Measurements from ENCODE around the gene PRR13. TPM values are rescaled to one million over a fixed set of nuclear protein-coding genes. Genes with fewer than 3 reads are reported as not detected.
"Not testable (repeated sequence)": the region's sequence is repeated elsewhere in the genome, so short reads cannot be mapped to it uniquely, and the experiment has no call there.

The PRR13 gene
- total RNA-seq (2021) (155 and 180 TPM in 2 replicates), Bru-seq, nascent RNA (percentile 92 among the genes with signal in this experiment), BruChase-seq, experiment 1, labeled RNA remaining after a 2-hour chase (percentile 96 among the genes with signal in this experiment), BruChase-seq, experiment 2, labeled RNA remaining after a 6-hour chase (percentile 98 among the genes with signal in this experiment)
- long read RNA-seq, transcript PRR13-209 (4 exons, 625 nt): minor isoform, 25 of 271 reads
- long read RNA-seq, transcript PRR13-202 (4 exons, 1,229 nt): major isoform, 220 of 271 reads
- long read RNA-seq, partial matches to known transcripts: 10 of 271 reads
- long read RNA-seq, other reads (novel, unspliced or antisense): 9 of 271 reads

- H3K9me3 ChIP-seq (ENCODE audit: low read depth, low read length, poor library complexity, severe bottlenecking): no peaks in the 10 kb centered on the region
- peaks cover 3% of the 10 kb centered on the region for H3K4me1 ChIP-seq (ENCODE audit: insufficient read depth, low read length, poor library complexity, severe bottlenecking)
- H3K36me3 ChIP-seq (ENCODE audit: insufficient read depth, low read length, poor library complexity, severe bottlenecking): peaks cover 12% of the 10 kb centered on the region
- TF ChIP-seq CTCF (conservative IDR thresholded peaks at IDR 0.05; ENCODE audit: low read depth, low read length) (no peak), EZH2 (IDR thresholded peaks at IDR 0.05; ENCODE audit: borderline replicate concordance, low read depth, low read length, poor library complexity, severe bottlenecking) (no peak)
- BruUV-seq (replicated peaks): TSS peak; percentile 99
- ChIA-PET POLR2A (ENCODE audit: low non-redundant PET) (interaction anchor here (0.6 kb wide), 4 partner anchors 10 to 138 kb away, joined by 3 to 7 read pairs (median 5); partner anchors contain the start of gene SP1), CTCF (interaction anchor here (0.5 to 1.3 kb wide), 3 partner anchors 20 to 884 kb away, joined by 3 to 6 read pairs (median 4); partner anchors contain the start of genes AAAS and COPZ1)
- intact Hi-C loops (cut with micrococcal nuclease; ENCODE audit: unreplicated experiment): no loop called here
- no peaks in the 10 kb centered on the region for H3K27me3 ChIP-seq (replicated peaks; ENCODE audit: insufficient read depth, low read depth, low read length, poor library complexity)
- peak within 1 kb of the TSS; percentile 78 for H3K27ac ChIP-seq (ENCODE audit: low read depth, low read length, poor library complexity, severe bottlenecking)
- H3K4me3 ChIP-seq (ENCODE audit: low read depth, low read length, poor library complexity, severe bottlenecking): peak within 1 kb of the TSS; percentile 70
- DNase-seq (ENCODE audit: low spot score): peak; percentile 100
These were observed at the start of gene PRR13 for GRCh38 chr12:53441040-53441833. Gene PRR13, plus strand, starts transcription at chr12:53441734. Its CDS starts 981 bp downstream, at chr12:53442715.

DNA sequence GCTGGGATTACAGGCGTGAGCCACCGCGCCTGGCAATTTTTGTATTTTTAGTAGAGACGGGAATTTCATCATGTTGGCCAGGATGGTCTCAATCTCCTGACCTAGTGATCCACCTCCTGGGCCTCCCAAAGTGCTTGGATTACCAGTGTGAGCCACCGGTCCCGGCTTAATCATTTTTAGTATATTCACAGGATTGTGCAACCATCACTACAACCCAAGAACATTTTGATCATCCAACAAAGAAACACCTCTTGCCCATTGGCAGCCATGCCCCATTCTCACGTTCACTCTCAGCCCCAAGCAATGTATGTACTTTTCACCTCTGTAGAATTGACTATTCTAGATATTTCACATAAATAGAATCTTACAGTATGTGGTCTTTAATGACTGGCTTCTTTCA lies 41.6 kb upstream of the PRR13 start:
- intact Hi-C loops (cut with micrococcal nuclease; ENCODE audit: unreplicated experiment): no loop called here
- Histone ChIP-seq H3K27me3 (replicated peaks; ENCODE audit: insufficient read depth, low read depth, low read length, poor library complexity) (no peaks in the 10 kb centered on the region), H3K9me3 (ENCODE audit: low read depth, low read length, poor library complexity, severe bottlenecking) (no peaks in the 10 kb centered on the region), H3K36me3 (ENCODE audit: insufficient read depth, low read length, poor library complexity, severe bottlenecking) (peaks cover 7% of the 10 kb centered on the region), H3K4me3 (ENCODE audit: low read depth, low read length, poor library complexity, severe bottlenecking) (no peak overlapping the region), H3K4me1 (ENCODE audit: insufficient read depth, low read length, poor library complexity, severe bottlenecking) (no peaks in the 10 kb centered on the region), H3K27ac (ENCODE audit: low read depth, low read length, poor library complexity, severe bottlenecking) (no peak overlapping the region)
- POLR2A ChIA-PET (ENCODE audit: low non-redundant PET): no interaction called here
- no TSS peak for BruUV-seq (replicated peaks)
- CTCF ChIA-PET: no interaction called here
- TF ChIP-seq EZH2 (IDR thresholded peaks at IDR 0.05; ENCODE audit: borderline replicate concordance, low read depth, low read length, poor library complexity, severe bottlenecking): no peak
- TF ChIP-seq CTCF (conservative IDR thresholded peaks at IDR 0.05; ENCODE audit: low read depth, low read length): no peak
- no peak for DNase-seq (ENCODE audit: low spot score)

DNA sequence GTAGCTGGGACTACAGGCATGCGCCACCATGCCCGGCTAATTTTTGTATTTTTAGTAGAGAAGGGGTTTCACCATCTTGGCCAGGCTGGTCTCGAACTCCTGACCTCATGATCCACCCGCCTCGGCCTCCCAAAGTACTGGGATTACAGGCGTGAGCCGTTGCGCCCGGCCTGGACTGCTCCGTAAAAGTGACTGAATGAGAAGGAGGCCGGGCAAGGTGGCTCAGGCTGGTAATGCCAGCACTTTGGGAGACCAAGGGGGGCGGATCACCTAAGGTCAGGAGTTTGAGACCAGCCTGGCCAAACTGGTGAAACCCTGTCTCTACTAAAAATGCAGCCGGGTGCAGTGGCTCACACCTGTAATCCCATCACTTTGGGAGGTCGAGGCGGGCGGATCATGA lies 39.2 kb upstream of the PRR13 start:
- H3K9me3 ChIP-seq (ENCODE audit: low read depth, low read length, poor library complexity, severe bottlenecking); intact Hi-C loops (cut with micrococcal nuclease; ENCODE audit: unreplicated experiment); DNase-seq (ENCODE audit: low spot score); BruUV-seq (replicated peaks); H3K4me1 ChIP-seq (ENCODE audit: insufficient read depth, low read length, poor library complexity, severe bottlenecking); H3K27me3 ChIP-seq (replicated peaks; ENCODE audit: insufficient read depth, low read depth, low read length, poor library complexity); CTCF ChIA-PET; H3K27ac ChIP-seq (ENCODE audit: low read depth, low read length, poor library complexity, severe bottlenecking); H3K4me3 ChIP-seq (ENCODE audit: low read depth, low read length, poor library complexity, severe bottlenecking): not testable (repeated sequence)
- POLR2A ChIA-PET (ENCODE audit: low non-redundant PET): interaction anchor here (0.6 kb wide), 1 partner anchor 11 kb away, joined by 6 read pairs; no protein-coding TSS in a partner anchor
- peaks cover 18% of the 10 kb centered on the region for H3K36me3 ChIP-seq (ENCODE audit: insufficient read depth, low read length, poor library complexity, severe bottlenecking)

Measured in A673 (cell line).